GM23248 (cell line): ENCODE data around the gene SLC9A9. TPM values are rescaled to one million over a fixed set of nuclear protein-coding genes. Genes with fewer than 3 reads are reported as not detected.

Experiments
- DNase-seq: peaks from one replicate; pipeline ENCODE4 v3.0.0-alpha.2; 2015
- H2AFZ ChIP-seq: fragments of 200-600 bp; sonication (generic); 2 replicates; pipeline ENCODE4 v1.6.1; 2016; ENCODE audit warnings: antibody characterized with exemption
- H3F3A ChIP-seq: fragments of 200-600 bp; sonication (generic); 2 replicates; pipeline ENCODE4 v1.6.1; 2016; ENCODE audit warnings: mild to moderate bottlenecking, antibody characterized with exemption, mixed run types; ENCODE audit not compliant: insufficient read depth
- H3K27ac ChIP-seq: fragments of 200-600 bp; sonication (generic); 2 replicates; pipeline ENCODE4 v1.5.1; 2016; ENCODE audit warnings: mild to moderate bottlenecking
- H3K27me3 ChIP-seq: fragments of 200-600 bp; sonication (generic); replicated peaks from 2 replicates; pipeline ENCODE4 v1.6.1; 2016; ENCODE audit warnings: mild to moderate bottlenecking; ENCODE audit not compliant: insufficient read depth
- H3K36me3 ChIP-seq: fragments of 200-600 bp; sonication (generic); 2 replicates; pipeline ENCODE4 v1.6.1; 2016; ENCODE audit warnings: low read depth, mild to moderate bottlenecking
- H3K4me1 ChIP-seq: fragments of 200-600 bp; sonication (generic); 2 replicates; pipeline ENCODE4 v1.6.1; 2016; ENCODE audit warnings: mild to moderate bottlenecking; ENCODE audit not compliant: insufficient read depth
- H3K4me2 ChIP-seq: fragments of 200-600 bp; sonication (generic); one replicate; pipeline ENCODE4 v1.6.1; 2016; ENCODE audit warnings: mild to moderate bottlenecking; ENCODE audit not compliant: unreplicated experiment
- H3K4me3 ChIP-seq: fragments of 200-600 bp; sonication (generic); 2 replicates; pipeline ENCODE4 v1.5.1; 2016; ENCODE audit warnings: mild to moderate bottlenecking
- H3K79me2 ChIP-seq: fragments of 200-600 bp; sonication (generic); 2 replicates; pipeline ENCODE4 v1.6.1; 2016; ENCODE audit warnings: mild to moderate bottlenecking; ENCODE audit not compliant: insufficient read depth
- H3K9ac ChIP-seq: fragments of 200-600 bp; sonication (generic); 2 replicates; pipeline ENCODE4 v1.6.1; 2016; ENCODE audit warnings: mild to moderate bottlenecking
- H3K9me2 ChIP-seq: fragments of 200-600 bp; sonication (generic); 2 replicates; pipeline ENCODE4 v1.6.1; 2016; ENCODE audit warnings: mixed run types, mild to moderate bottlenecking, moderate library complexity; ENCODE audit not compliant: insufficient read depth
- H3K9me3 ChIP-seq: fragments of 200-600 bp; sonication (generic); one replicate; pipeline ENCODE4 v1.6.1; 2017; ENCODE audit warnings: low read depth
- H4K20me1 ChIP-seq: fragments of 200-600 bp; sonication (generic); 2 replicates; pipeline ENCODE4 v1.6.0; 2016; ENCODE audit not compliant: insufficient read depth
- EZH2 ChIP-seq: fragments of 200-600 bp; sonication (generic); IDR thresholded peaks from 2 replicates; pipeline ENCODE4 v1.6.1; 2018; ENCODE audit warnings: antibody characterized with exemption, mild to moderate bottlenecking; ENCODE audit not compliant: insufficient read depth, poor library complexity, severe bottlenecking
- EZH2phosphoT487 ChIP-seq: fragments of 200-600 bp; sonication (generic); IDR thresholded peaks from 2 replicates; pipeline ENCODE4 v1.6.1; 2018; ENCODE audit warnings: antibody characterized with exemption, moderate library complexity, mild to moderate bottlenecking, low read depth; ENCODE audit not compliant: insufficient read depth
- WGBS, 2 experiments: methylation state at CpG; one replicate each; pipeline ENCODE4 v1.1.6; 2015 to 2017; ENCODE audit warnings: low lambda C conversion rate in 2 of 2, low coverage in 1 of 2; ENCODE audit errors: missing lambda C conversion rate in 2 of 2; 5-methylcytosine and 5-hydroxymethylcytosine counted together
- in situ Hi-C: fragments of 300-500 bp; cut with MboI; formaldehyde crosslinking; loops from 2 replicates; pipeline ENCODE4 v1.15.0; 2020
- polyA plus RNA-seq: library from polyadenylated mRNA; unstranded; fragments of >200 nt; fragmentation: Nextera tagmentation; extraction: Ambion mirVana; gene quantifications from 2 replicates; pipeline ENCODE4 v1.2.1, GENCODE V29; 2016
- total RNA-seq: library from RNA; depleted of rRNA; stranded (reverse); fragments of >200 nt; shearing (Covaris generic); gene quantifications from 2 replicates; pipeline ENCODE4 v1.2.3, GENCODE V29; 2014

Gene SLC9A9
- total and polyA plus RNA-seq, 2 experiments from 2014 or later, result 2.8 to 3.2 TPM

DNA sequence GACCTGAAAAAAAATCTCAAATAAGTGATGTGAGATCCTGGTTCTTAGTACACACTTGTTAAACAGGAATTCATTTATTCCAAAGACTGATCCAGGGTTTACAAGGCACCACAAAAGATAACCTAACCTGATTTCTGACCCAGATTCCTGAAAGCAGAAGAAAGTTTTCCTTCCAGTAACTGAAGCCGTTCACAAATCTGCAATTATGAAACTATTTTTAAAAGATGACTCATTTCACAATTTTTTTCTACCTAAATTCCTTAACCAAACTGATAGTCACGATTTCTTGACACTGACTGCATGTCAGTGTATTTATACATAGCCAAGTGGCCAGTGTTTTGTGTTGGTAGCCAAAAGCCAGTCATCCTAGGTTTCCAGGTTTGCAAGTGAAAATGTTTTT lies 17.1 kb downstream of the SLC9A9 start:
- H3K27me3 ChIP-seq, result no peaks in the 10 kb centered on the region
- peaks cover 14% of the 10 kb centered on the region for H3F3A ChIP-seq
- DNase-seq, result peak; percentile 72
- peak overlapping the region; percentile 58 for H2AFZ ChIP-seq
- H3K9ac ChIP-seq, result peak overlapping the region; percentile 35
- H3K36me3 ChIP-seq, result no peaks in the 10 kb centered on the region
- TF ChIP-seq EZH2phosphoT487, result no peak
- no peaks in the 10 kb centered on the region for H3K79me2 ChIP-seq
- H3K9me3 ChIP-seq, result no peaks in the 10 kb centered on the region
- peaks cover 12% of the 10 kb centered on the region for H3K4me1 ChIP-seq
- no peaks in the 10 kb centered on the region for H4K20me1 ChIP-seq
- 0 to 1% methylated on average over 2 of the region's 2 CpGs for WGBS, 2 experiments
- peak overlapping the region; percentile 48 for H3K4me2 ChIP-seq
- in situ Hi-C loops, result no loop called here
- peak overlapping the region; percentile 52 for H3K4me3 ChIP-seq
- H3K27ac ChIP-seq, result peak overlapping the region; percentile 45
- no peaks in the 10 kb centered on the region for H3K9me2 ChIP-seq

DNA sequence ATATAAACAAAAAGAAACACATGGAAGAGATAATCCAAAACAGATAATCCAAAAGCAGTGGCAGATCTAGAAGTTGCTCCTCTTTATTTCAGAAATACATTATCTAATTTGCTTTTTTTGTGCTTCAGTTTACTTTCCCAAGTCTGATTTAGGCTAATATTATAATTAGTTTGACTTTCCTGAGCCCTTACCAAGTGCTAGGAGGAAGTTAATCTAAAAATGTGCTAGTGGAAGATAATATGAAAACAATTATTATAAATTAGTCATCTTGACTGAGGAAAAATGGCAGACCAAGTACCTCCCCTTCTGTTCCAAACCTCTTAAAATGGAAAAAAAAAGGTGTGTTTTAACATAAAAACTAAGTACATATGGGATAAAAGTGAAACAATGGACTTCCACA lies 17.5 kb downstream of the SLC9A9 start:
- peak overlapping the region; percentile 58 for H2AFZ ChIP-seq
- TF ChIP-seq EZH2 (no peak), EZH2phosphoT487 (no peak)
- H3K9ac ChIP-seq, result peak overlapping the region; percentile 35
- H3K4me3 ChIP-seq, result peak overlapping the region; percentile 52
- H3K27ac ChIP-seq, result peak overlapping the region; percentile 45
- in situ Hi-C loops, result no loop called here
- H3K27me3 ChIP-seq, result no peaks in the 10 kb centered on the region
- H3K9me2 ChIP-seq, result no peaks in the 10 kb centered on the region
- no peaks in the 10 kb centered on the region for H4K20me1 ChIP-seq
- peaks cover 12% of the 10 kb centered on the region for H3K4me1 ChIP-seq
- H3K79me2 ChIP-seq, result no peaks in the 10 kb centered on the region
- DNase-seq, result no peak
- no peaks in the 10 kb centered on the region for H3K9me3 ChIP-seq
- H3F3A ChIP-seq, result peaks cover 14% of the 10 kb centered on the region
- peak overlapping the region; percentile 48 for H3K4me2 ChIP-seq
- H3K36me3 ChIP-seq, result no peaks in the 10 kb centered on the region

DNA sequence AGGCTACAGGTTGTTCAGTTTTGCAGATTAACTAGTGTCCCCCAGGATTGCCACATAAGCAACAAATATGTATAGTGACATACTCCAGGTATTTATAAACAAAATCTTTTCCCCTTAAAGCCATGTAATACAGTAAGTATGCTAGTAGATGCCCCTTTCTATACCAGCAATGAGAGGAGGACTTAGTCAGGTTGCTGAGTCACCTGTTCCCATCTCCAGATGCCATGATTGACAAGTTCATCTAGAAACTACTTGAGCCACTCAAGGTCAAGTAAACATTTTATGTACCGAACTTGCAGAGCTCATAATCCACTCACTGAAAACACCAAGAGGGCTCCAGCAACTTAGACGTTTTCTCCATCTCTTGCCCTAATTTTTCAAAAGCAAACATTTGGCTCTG lies 18.2 kb downstream of the SLC9A9 start:
- Histone ChIP-seq H2AFZ (no peak overlapping the region), H3K4me2 (no peak overlapping the region), H3K36me3 (no peaks in the 10 kb centered on the region), H3K27me3 (no peaks in the 10 kb centered on the region), H3K4me3 (no peak overlapping the region), H3K27ac (no peak overlapping the region), H3F3A (peaks cover 14% of the 10 kb centered on the region), H3K79me2 (no peaks in the 10 kb centered on the region), H4K20me1 (no peaks in the 10 kb centered on the region), H3K4me1 (peaks cover 13% of the 10 kb centered on the region), H3K9me3 (no peaks in the 10 kb centered on the region), H3K9me2 (no peaks in the 10 kb centered on the region; the same call in 1 of the 2 replicates), H3K9ac (no peak overlapping the region)
- in situ Hi-C loops, result no loop called here
- DNase-seq, result no peak
- WGBS, 2 experiments, result 35 to 36% methylated on average over 2 of the region's 2 CpGs
- no peak for TF ChIP-seq EZH2phosphoT487

DNA sequence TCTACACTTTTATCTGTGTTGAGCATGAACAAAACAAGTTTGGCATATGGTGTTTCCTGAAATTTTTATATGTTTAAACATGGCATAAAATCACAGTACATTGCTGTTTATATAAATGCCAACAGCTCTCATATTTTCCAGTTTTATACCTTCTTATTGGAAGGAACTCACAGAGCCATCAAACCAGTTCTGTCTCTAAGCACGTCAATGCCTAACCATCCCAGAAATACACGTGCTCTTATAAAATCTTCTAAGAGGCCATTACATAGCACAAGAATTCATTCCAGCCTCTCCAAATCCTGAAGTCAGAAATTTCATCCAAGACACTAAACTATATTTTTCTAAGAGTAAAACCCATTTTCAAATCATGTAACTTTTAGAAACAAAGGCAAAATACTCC lies 20.8 kb downstream of the SLC9A9 start:
- Histone ChIP-seq H3K9me3 (no peaks in the 10 kb centered on the region), H3K4me2 (no peak overlapping the region), H3K27me3 (no peaks in the 10 kb centered on the region), H3F3A (peaks cover 14% of the 10 kb centered on the region), H3K9ac (no peak overlapping the region), H4K20me1 (no peaks in the 10 kb centered on the region), H3K79me2 (no peaks in the 10 kb centered on the region), H2AFZ (no peak overlapping the region), H3K27ac (no peak overlapping the region), H3K36me3 (no peaks in the 10 kb centered on the region), H3K9me2 (no peaks in the 10 kb centered on the region; the same call in 1 of the 2 replicates), H3K4me3 (no peak overlapping the region), H3K4me1 (peaks cover 21% of the 10 kb centered on the region)
- 91 to 92% methylated on average over 2 of the region's 2 CpGs for WGBS, 2 experiments
- DNase-seq, result no peak
- TF ChIP-seq EZH2, result no peak
- no peak for TF ChIP-seq EZH2phosphoT487
- in situ Hi-C loops, result no loop called here

DNA sequence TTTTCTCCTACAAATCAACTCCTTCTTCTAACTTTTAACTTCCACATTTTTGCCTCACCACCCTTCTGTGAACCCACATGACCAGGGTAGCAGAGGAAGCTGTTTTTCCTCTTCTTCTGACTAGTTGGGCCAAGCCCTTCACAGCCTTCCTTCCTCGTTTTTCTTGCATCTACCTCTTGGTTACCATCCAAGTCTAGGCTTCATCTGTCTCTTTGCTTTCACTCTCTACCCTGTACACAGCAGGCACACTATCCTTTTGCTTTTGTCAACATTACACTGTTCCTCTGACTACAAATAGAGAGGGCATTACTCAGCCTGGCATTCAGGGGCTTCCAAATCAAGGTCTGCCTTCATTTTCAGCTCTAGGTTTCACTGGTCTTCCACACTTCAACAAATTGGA lies 22.0 kb downstream of the SLC9A9 start:
- H3K36me3 ChIP-seq, result no peaks in the 10 kb centered on the region
- TF ChIP-seq EZH2phosphoT487, result no peak
- TF ChIP-seq EZH2, result no peak
- no peak overlapping the region for H2AFZ ChIP-seq
- H3K9me3 ChIP-seq, result no peaks in the 10 kb centered on the region
- no peaks in the 10 kb centered on the region for H3K27me3 ChIP-seq
- WGBS, 2 experiments, result 57 to 73% methylated on average over 1 of the region's 1 CpG
- H3K9me2 ChIP-seq, result no peaks in the 10 kb centered on the region; the same call in 1 of the 2 replicates
- no peak overlapping the region for H3K9ac ChIP-seq
- H3K79me2 ChIP-seq, result no peaks in the 10 kb centered on the region
- H3K4me2 ChIP-seq, result no peak overlapping the region
- no peaks in the 10 kb centered on the region for H4K20me1 ChIP-seq
- H3K4me3 ChIP-seq, result no peak overlapping the region
- peaks cover 16% of the 10 kb centered on the region for H3K4me1 ChIP-seq
- no peak for DNase-seq
- peaks cover 9% of the 10 kb centered on the region for H3F3A ChIP-seq
- no peak overlapping the region for H3K27ac ChIP-seq
- in situ Hi-C loops, result no loop called here
